ENCODE results near the gene ALK. TPM values are rescaled to one million over a fixed set of nuclear protein-coding genes. Genes with fewer than 3 reads are reported as not detected.

The ALK gene
- total and polyA plus RNA-seq, 2 donors (not counting 1 experiment from before 2014, with no cell fraction given) = not detected

GRCh38 chr2:29269095-29269764, 652.2 kb downstream of the ALK start:
- H4K20me1 ChIP-seq (ENCODE audit: control insufficient read depth, insufficient read depth, low read length, poor library complexity, severe bottlenecking) = no peaks in the 10 kb centered on the region
- TF ChIP-seq, protein P1, sequence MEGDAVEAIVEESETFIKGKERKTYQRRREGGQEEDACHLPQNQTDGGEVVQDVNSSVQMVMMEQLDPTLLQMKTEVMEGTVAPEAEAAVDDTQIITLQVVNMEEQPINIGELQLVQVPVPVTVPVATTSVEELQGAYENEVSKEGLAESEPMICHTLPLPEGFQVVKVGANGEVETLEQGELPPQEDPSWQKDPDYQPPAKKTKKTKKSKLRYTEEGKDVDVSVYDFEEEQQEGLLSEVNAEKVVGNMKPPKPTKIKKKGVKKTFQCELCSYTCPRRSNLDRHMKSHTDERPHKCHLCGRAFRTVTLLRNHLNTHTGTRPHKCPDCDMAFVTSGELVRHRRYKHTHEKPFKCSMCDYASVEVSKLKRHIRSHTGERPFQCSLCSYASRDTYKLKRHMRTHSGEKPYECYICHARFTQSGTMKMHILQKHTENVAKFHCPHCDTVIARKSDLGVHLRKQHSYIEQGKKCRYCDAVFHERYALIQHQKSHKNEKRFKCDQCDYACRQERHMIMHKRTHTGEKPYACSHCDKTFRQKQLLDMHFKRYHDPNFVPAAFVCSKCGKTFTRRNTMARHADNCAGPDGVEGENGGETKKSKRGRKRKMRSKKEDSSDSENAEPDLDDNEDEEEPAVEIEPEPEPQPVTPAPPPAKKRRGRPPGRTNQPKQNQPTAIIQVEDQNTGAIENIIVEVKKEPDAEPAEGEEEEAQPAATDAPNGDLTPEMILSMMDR (IDR thresholded peaks at IDR 0.05) = no peak
- TF ChIP-seq EZH2 (IDR thresholded peaks at IDR 0.05; ENCODE audit: borderline replicate concordance, insufficient read depth, low read depth, low read length, poor library complexity, severe bottlenecking) = no peak
- peaks cover 0 to 2% (median 0%) of the 10 kb centered on the region in 4 experiments for H3K27me3 ChIP-seq (replicated peaks in 1 of 4; ENCODE audit: control extremely low read depth in 1 of 4, control insufficient read depth in 3 of 4, insufficient read depth in 4 of 4, low read length in 3 of 4)
- intact Hi-C loops (cut with micrococcal nuclease) = no loop called here
- no peak overlapping the region for H3K4me3 ChIP-seq (ENCODE audit: control extremely low read depth in 1 of 5, extremely low read depth in 1 of 5, insufficient read depth in 1 of 5, low read depth in 2 of 5, low read length in 4 of 5)
- no peaks in the 10 kb centered on the region for H3K9me3 ChIP-seq (ENCODE audit: control extremely low read depth in 1 of 3, control insufficient read depth in 2 of 3, insufficient read depth in 1 of 3, low read length in 2 of 3)
- ATAC-seq (ENCODE audit: low read depth) (no peak), DNase-seq (no peak)
- H3K79me2 ChIP-seq (ENCODE audit: control insufficient read depth, insufficient read depth, low read length) = no peaks in the 10 kb centered on the region
- H2AFZ ChIP-seq (ENCODE audit: insufficient read depth, low read depth, low read length, poor library complexity, severe bottlenecking) = no peak overlapping the region
- no peaks in the 10 kb centered on the region for H3K36me3 ChIP-seq (replicated peaks in 1 of 2; ENCODE audit: control extremely low read depth in 1 of 2, control insufficient read depth in 1 of 2, extremely low read depth in 1 of 2, insufficient read depth in 2 of 2, low read length in 1 of 2)
- no peaks in the 10 kb centered on the region for H3K4me1 ChIP-seq (ENCODE audit: control insufficient read depth in 2 of 2, insufficient read depth in 2 of 2, low read length in 2 of 2)
- H3K4me2 ChIP-seq (replicated peaks; ENCODE audit: low read depth, low read length, poor library complexity, severe bottlenecking) = no peak overlapping the region
- no peak overlapping the region for H3K4me3 Mint-ChIP-seq
- no peak overlapping the region for H3K27ac ChIP-seq (ENCODE audit: low read length in 2 of 2)
- 98% methylated on average over 7 of the region's 11 CpGs for WGBS (ENCODE audit: insufficient coverage)
- H3K9ac ChIP-seq (ENCODE audit: low read length) = no peak overlapping the region
- no peaks in the 10 kb centered on the region for H3K9me3 Mint-ChIP-seq (ENCODE audit: insufficient read depth)
- ChIA-PET CTCF (no interaction called here), POLR2A (no interaction called here)
- peaks cover 9% of the 10 kb centered on the region for H3K27me3 Mint-ChIP-seq
- H3K4me1 Mint-ChIP-seq = no peaks in the 10 kb centered on the region
- no peak overlapping the region for H3K27ac Mint-ChIP-seq

DNA sequence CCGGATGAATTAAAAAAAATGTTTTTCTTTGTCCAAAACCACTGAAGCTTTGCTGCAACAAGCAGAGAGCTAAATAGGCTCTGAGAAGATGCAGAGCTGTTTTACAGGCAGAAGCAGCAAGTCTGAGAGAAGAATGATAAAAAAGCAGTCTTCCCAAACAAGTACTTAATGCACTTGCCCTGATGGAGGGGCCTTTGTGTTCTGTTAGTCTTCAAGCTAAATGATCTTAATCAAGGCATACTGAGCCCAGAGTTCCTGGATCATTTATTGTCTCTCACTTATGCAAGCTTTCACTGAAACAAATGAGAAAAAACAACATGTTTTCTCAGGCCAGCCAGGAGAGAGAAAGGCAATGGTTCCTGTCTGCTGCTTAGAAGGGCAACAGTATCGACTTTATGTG, 653.7 kb downstream of the ALK start:
- no CpG with 5 or more reads among the region's 2 CpGs for WGBS (ENCODE audit: insufficient coverage)
- Mint-ChIP-seq H3K27me3 (peaks cover 5% of the 10 kb centered on the region), H3K9me3 (ENCODE audit: insufficient read depth) (no peaks in the 10 kb centered on the region), H3K4me3 (no peak overlapping the region), H3K4me1 (no peaks in the 10 kb centered on the region), H3K27ac (no peak overlapping the region)
- peaks cover 0 to 2% (median 0%) of the 10 kb centered on the region in 4 experiments for H3K27me3 ChIP-seq (replicated peaks in 1 of 4; ENCODE audit: control extremely low read depth in 1 of 4, control insufficient read depth in 3 of 4, insufficient read depth in 4 of 4, low read length in 3 of 4)
- POLR2A ChIA-PET = no interaction called here
- H3K36me3 ChIP-seq (replicated peaks in 1 of 2; ENCODE audit: control extremely low read depth in 1 of 2, control insufficient read depth in 1 of 2, extremely low read depth in 1 of 2, insufficient read depth in 2 of 2, low read length in 1 of 2) = no peaks in the 10 kb centered on the region
- intact Hi-C loops (cut with micrococcal nuclease) = no loop called here
- CTCF ChIA-PET = no interaction called here
- no peaks in the 10 kb centered on the region for H3K4me1 ChIP-seq (ENCODE audit: control insufficient read depth in 2 of 2, insufficient read depth in 2 of 2, low read length in 2 of 2)
- no peak overlapping the region for H2AFZ ChIP-seq (ENCODE audit: insufficient read depth, low read depth, low read length, poor library complexity, severe bottlenecking)
- no peaks in the 10 kb centered on the region for H3K9me3 ChIP-seq (ENCODE audit: control extremely low read depth in 1 of 3, control insufficient read depth in 2 of 3, insufficient read depth in 1 of 3, low read length in 2 of 3)
- no peak for DNase-seq
- TF ChIP-seq, protein P1 (IDR thresholded peaks at IDR 0.05) = no peak
- TF ChIP-seq EZH2 (IDR thresholded peaks at IDR 0.05; ENCODE audit: borderline replicate concordance, insufficient read depth, low read depth, low read length, poor library complexity, severe bottlenecking) = no peak
- no peak overlapping the region for H3K4me2 ChIP-seq (replicated peaks; ENCODE audit: low read depth, low read length, poor library complexity, severe bottlenecking)
- H3K27ac ChIP-seq (ENCODE audit: low read length in 2 of 2) = no peak overlapping the region
- no peak overlapping the region for H3K9ac ChIP-seq (ENCODE audit: low read length)
- H4K20me1 ChIP-seq (ENCODE audit: control insufficient read depth, insufficient read depth, low read length, poor library complexity, severe bottlenecking) = no peaks in the 10 kb centered on the region
- no peak overlapping the region for H3K4me3 ChIP-seq (ENCODE audit: control extremely low read depth in 1 of 5, extremely low read depth in 1 of 5, insufficient read depth in 1 of 5, low read depth in 2 of 5, low read length in 4 of 5)
- H3K79me2 ChIP-seq (ENCODE audit: control insufficient read depth, insufficient read depth, low read length) = no peaks in the 10 kb centered on the region
- no peak for ATAC-seq (ENCODE audit: low read depth)
